LNCaP clone FGC (cell line): ENCODE data around the gene RRP12.

Experiments
- DNase-seq: peaks from one replicate; pipeline ENCODE4 v3.0.0-alpha.2; 2011; ENCODE audit warnings: low read depth
- H3K4me3 ChIP-seq: 2 replicates; pipeline ENCODE4 v1.5.1; 2011; ENCODE audit warnings: mild to moderate bottlenecking, low read depth, low read length, control low read depth
- CTCF ChIP-seq: IDR thresholded peaks from 2 replicates; pipeline ENCODE4 v1.5.1; 2012; ENCODE audit warnings: mild to moderate bottlenecking; ENCODE audit not compliant: control insufficient read depth, insufficient read depth; ENCODE audit errors: extremely low read depth

The RRP12 gene

GRCh38 chr10:97381626-97382025, 19.5 kb downstream of the RRP12 start:
- H3K4me3 ChIP-seq: no peak overlapping the region
- TF ChIP-seq CTCF: no peak
- no peak for DNase-seq

GRCh38 chr10:97380516-97380915, 20.6 kb downstream of the RRP12 start:
- no peak for TF ChIP-seq CTCF

GRCh38 chr10:97378933-97379921, 21.9 kb downstream of the RRP12 start:
- DNase-seq: no peak
- no peak overlapping the region for H3K4me3 ChIP-seq
- no peak for TF ChIP-seq CTCF

More at GRCh38 chr10:97380516-97380915, 20.6 kb downstream of the RRP12 start:
- DNase-seq: no peak
- no peak overlapping the region for H3K4me3 ChIP-seq

GRCh38 chr10:97376413-97376812, 24.7 kb downstream of the RRP12 start:
- H3K4me3 ChIP-seq: no peak overlapping the region
- no peak for DNase-seq
- no peak for TF ChIP-seq CTCF

- TF ChIP-seq CTCF: no peak
- no peak for DNase-seq
- no peak overlapping the region for H3K4me3 ChIP-seq
Observed at GRCh38 chr10:97373456-97373855, 27.7 kb downstream of the RRP12 start.

- DNase-seq: no peak
- no peak for TF ChIP-seq CTCF
- no peak overlapping the region for H3K4me3 ChIP-seq
Observed at GRCh38 chr10:97372233-97372875, 28.8 kb downstream of the RRP12 start.
